Smooth muscle cell (in vitro differentiated cells): Measurements from ENCODE around the gene HAPLN2. TPM values are rescaled to one million over a fixed set of nuclear protein-coding genes. Genes with fewer than 3 reads are reported as not detected.

Source experiments
- DNase-seq: peaks from one replicate; lab custom pipeline; 2025; ENCODE audit not compliant: unreplicated experiment; lab: John Stamatoyannopoulos, UW
- H2AFZ ChIP-seq: fragments of 200-600 bp; sonication (generic); 2 replicates; pipeline ENCODE4 v1.6.0; 2016; ENCODE audit warnings: antibody characterized with exemption, low read depth, mild to moderate bottlenecking
- H3F3A ChIP-seq: fragments of 200-600 bp; sonication (generic); 2 replicates; pipeline ENCODE4 v1.6.0; 2017; ENCODE audit warnings: antibody characterized with exemption, low read depth
- H3K27ac ChIP-seq: fragments of 200-600 bp; sonication (generic); 2 replicates; pipeline ENCODE4 v1.5.1; 2016; ENCODE audit warnings: low read depth, mild to moderate bottlenecking
- H3K27me3 ChIP-seq: fragments of 200-600 bp; sonication (generic); 2 replicates; pipeline ENCODE4 v1.6.1; 2016; ENCODE audit warnings: low read depth, mild to moderate bottlenecking
- H3K36me3 ChIP-seq: fragments of 200-600 bp; sonication (generic); 2 replicates; pipeline ENCODE4 v1.5.1; 2016; ENCODE audit warnings: low read depth
- H3K4me1 ChIP-seq: fragments of 200-600 bp; sonication (generic); 2 replicates; pipeline ENCODE4 v1.5.1; 2016; ENCODE audit warnings: low read depth
- H3K4me2 ChIP-seq: fragments of 200-600 bp; sonication (generic); 2 replicates; pipeline ENCODE4 v1.6.0; 2016; ENCODE audit warnings: mild to moderate bottlenecking
- H3K4me3 ChIP-seq: fragments of 200-600 bp; sonication (generic); 2 replicates; pipeline ENCODE4 v1.5.1; 2016; ENCODE audit warnings: mild to moderate bottlenecking
- H3K79me2 ChIP-seq: fragments of 200-600 bp; sonication (generic); 2 replicates; pipeline ENCODE4 v1.6.0; 2016; ENCODE audit warnings: low read depth, mild to moderate bottlenecking
- H3K9ac ChIP-seq: fragments of 200-600 bp; sonication (generic); 2 replicates; pipeline ENCODE4 v1.6.0; 2016; ENCODE audit warnings: low read depth
- H3K9me3 ChIP-seq: fragments of 200-600 bp; sonication (generic); replicated peaks from 2 replicates; pipeline ENCODE4 v1.5.1; 2016; ENCODE audit warnings: low read depth
- H4K20me1 ChIP-seq: fragments of 200-600 bp; sonication (generic); 2 replicates; pipeline ENCODE4 v1.6.0; 2016; ENCODE audit warnings: low read depth
- WGBS: methylation state at CpG from one replicate; pipeline ENCODE4 v1.1.7; 2016; ENCODE audit warnings: low lambda C conversion rate; 5-methylcytosine and 5-hydroxymethylcytosine counted together
- polyA plus RNA-seq: library from polyadenylated mRNA; unstranded; fragments of >200 nt; fragmentation: Nextera tagmentation; extraction: Ambion mirVana; gene quantifications from 2 replicates; pipeline ENCODE4 v1.2.1, GENCODE V29; 2016
- total RNA-seq: library from RNA; depleted of rRNA; stranded (reverse); fragments of >200 nt; gene quantifications from 2 replicates; pipeline ENCODE4 v1.2.3, GENCODE V29; 2014
- TF ChIP-seq, protein P1 (sequence below): fragments of 200-600 bp; sonication (generic); IDR thresholded peaks from 2 replicates; pipeline ENCODE4 v1.5.1; 2017; ENCODE audit warnings: borderline replicate concordance, mild to moderate bottlenecking, antibody characterized with exemption; ENCODE audit not compliant: insufficient read depth, poor library complexity, severe bottlenecking

Gene HAPLN2
- total and polyA plus RNA-seq, 2 experiments from 2014 or later = 1.00 TPM; not detected in 1

DNA sequence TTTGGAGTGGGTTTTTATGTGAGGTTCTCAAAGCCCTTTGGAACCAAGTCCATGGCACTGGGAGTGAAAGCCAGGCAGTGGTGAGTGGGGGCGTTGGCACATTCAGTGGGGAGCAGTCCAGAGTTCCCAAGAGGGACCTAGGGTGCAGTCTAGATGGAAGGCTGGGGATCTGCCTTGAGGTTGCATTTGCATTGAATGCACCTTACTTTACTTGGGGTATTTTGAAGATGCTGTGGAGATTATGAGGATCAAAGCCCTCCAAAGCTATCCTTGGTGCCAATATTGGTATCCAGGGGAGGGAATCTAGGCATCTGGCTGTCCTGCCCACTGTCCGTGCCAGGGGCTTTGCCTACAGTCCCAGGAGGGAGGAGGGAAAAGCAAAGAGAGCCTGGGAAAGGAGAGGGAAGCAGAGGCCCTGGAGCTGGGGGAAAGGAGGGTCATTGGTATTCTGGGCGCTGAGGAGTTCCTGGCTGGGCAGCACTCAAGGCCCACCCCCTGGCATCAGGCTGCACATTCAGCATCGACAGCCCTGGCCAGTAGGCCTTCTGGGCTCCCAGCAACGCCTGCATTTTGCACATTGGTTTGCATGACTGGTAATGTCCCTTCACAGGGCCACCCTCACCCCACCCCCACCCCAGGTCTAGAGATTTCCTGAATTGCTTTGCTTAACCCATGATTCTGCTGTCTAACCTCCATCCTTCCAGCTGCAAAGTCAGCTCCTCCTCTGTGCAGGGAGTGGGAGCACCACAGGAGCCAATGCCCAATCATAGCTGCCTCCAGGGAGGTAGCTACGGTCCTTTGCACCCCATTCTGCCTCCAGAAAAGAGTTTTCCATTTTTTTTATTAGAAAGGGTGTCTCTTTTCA, 21.9 kb downstream of the HAPLN2 start:
- no peaks in the 10 kb centered on the region for H3F3A ChIP-seq
- no peak overlapping the region for H3K9ac ChIP-seq
- no peak overlapping the region for H3K27ac ChIP-seq
- no peak for DNase-seq
- H3K79me2 ChIP-seq = no peaks in the 10 kb centered on the region
- H3K4me3 ChIP-seq = peak overlapping the region; percentile 50
- no peaks in the 10 kb centered on the region for H3K9me3 ChIP-seq
- H2AFZ ChIP-seq = peak overlapping the region; percentile 20
- TF ChIP-seq, protein P1, sequence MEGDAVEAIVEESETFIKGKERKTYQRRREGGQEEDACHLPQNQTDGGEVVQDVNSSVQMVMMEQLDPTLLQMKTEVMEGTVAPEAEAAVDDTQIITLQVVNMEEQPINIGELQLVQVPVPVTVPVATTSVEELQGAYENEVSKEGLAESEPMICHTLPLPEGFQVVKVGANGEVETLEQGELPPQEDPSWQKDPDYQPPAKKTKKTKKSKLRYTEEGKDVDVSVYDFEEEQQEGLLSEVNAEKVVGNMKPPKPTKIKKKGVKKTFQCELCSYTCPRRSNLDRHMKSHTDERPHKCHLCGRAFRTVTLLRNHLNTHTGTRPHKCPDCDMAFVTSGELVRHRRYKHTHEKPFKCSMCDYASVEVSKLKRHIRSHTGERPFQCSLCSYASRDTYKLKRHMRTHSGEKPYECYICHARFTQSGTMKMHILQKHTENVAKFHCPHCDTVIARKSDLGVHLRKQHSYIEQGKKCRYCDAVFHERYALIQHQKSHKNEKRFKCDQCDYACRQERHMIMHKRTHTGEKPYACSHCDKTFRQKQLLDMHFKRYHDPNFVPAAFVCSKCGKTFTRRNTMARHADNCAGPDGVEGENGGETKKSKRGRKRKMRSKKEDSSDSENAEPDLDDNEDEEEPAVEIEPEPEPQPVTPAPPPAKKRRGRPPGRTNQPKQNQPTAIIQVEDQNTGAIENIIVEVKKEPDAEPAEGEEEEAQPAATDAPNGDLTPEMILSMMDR = no peak
- peak overlapping the region; percentile 93 for H3K4me2 ChIP-seq
- peaks cover 12% of the 10 kb centered on the region for H4K20me1 ChIP-seq
- no peaks in the 10 kb centered on the region for H3K36me3 ChIP-seq
- peaks cover 14% of the 10 kb centered on the region for H3K4me1 ChIP-seq
- WGBS = 60% methylated on average over 6 of the region's 6 CpGs
- H3K27me3 ChIP-seq = peaks cover 92% of the 10 kb centered on the region

- Histone ChIP-seq H3F3A (no peaks in the 10 kb centered on the region), H3K27ac (no peak within 1 kb of the TSS), H3K27me3 (peaks cover 94% of the 10 kb centered on the region), H2AFZ (peak within 1 kb of the TSS; percentile 20), H4K20me1 (peaks cover 12% of the 10 kb centered on the region), H3K4me1 (peaks cover 14% of the 10 kb centered on the region), H3K79me2 (no peaks in the 10 kb centered on the region), H3K4me2 (peak within 1 kb of the TSS; percentile 93), H3K9me3 (no peaks in the 10 kb centered on the region), H3K36me3 (no peaks in the 10 kb centered on the region), H3K4me3 (peak within 1 kb of the TSS; percentile 50), H3K9ac (no peak within 1 kb of the TSS)
- WGBS = 2% methylated on average over 11 of the region's 46 CpGs
- DNase-seq = no peak
- TF ChIP-seq, protein P1 = no peak
Measured at GRCh38 chr1:156641761-156642264, 22.6 kb downstream of the HAPLN2 start, which contains the start of gene BCAN. TSS of gene BCAN (plus strand) at chr1:156642117. CDS start at chr1:156646055, 3,938 bp downstream.

DNA sequence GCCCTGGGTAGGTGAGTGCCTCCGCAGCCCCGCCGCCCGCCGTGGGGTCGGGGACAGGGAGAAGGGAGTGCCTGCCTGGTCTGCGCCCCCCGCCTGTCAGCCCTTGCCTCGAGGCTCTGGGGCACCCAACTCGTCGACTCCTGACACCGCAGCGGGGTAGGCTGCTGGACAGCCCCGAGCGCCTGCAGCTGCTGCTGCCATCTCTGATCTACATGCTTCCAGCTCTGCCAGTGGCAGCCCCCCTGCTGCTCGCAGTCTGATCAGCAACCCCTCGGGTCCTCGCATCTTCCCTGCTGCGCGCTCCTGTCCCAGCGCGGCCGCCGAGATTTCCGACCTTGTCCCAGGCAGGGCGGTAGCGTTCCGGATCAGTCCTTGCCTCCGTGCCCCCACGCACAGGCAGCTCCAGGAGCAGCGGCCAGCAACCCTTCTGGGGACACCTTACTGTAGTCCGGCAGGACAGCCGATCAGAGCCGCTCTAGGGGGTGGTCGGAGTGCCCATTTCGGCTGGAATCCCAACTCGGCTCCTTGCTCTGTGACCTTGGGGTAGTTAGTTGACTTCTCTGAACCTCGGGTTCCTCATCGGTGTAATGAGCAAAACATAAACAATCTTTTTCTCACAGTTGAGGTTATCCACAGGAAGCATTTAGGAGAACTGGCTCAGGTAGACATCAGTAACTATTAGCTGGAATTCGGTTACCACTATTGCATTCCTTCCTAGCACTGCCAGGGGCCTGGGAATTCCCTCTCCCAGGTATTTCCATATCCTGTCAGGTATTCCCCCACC, 23.2 kb downstream of the HAPLN2 start:
- H3K4me3 ChIP-seq = peak overlapping the region; percentile 50
- H3K4me2 ChIP-seq = peak overlapping the region; percentile 93
- H4K20me1 ChIP-seq = peaks cover 12% of the 10 kb centered on the region
- H3K27ac ChIP-seq = no peak overlapping the region
- WGBS = 7% methylated on average over 35 of the region's 40 CpGs
- H3K4me1 ChIP-seq = peaks cover 14% of the 10 kb centered on the region
- H3K79me2 ChIP-seq = no peaks in the 10 kb centered on the region
- TF ChIP-seq, protein P1 = no peak
- no peak for DNase-seq
- H3K27me3 ChIP-seq = peaks cover 96% of the 10 kb centered on the region
- H2AFZ ChIP-seq = peak overlapping the region; percentile 20
- no peaks in the 10 kb centered on the region for H3K36me3 ChIP-seq
- H3K9me3 ChIP-seq = no peaks in the 10 kb centered on the region
- H3F3A ChIP-seq = no peaks in the 10 kb centered on the region
- H3K9ac ChIP-seq = no peak overlapping the region
